ENCODE measurements around the gene ANO2.

ANO2 gene

GRCh38 chr12:5723711-5724252 lies 221.3 kb downstream of the ANO2 start:
- DNase-seq (ENCODE audit: low read depth): no peak

DNA sequence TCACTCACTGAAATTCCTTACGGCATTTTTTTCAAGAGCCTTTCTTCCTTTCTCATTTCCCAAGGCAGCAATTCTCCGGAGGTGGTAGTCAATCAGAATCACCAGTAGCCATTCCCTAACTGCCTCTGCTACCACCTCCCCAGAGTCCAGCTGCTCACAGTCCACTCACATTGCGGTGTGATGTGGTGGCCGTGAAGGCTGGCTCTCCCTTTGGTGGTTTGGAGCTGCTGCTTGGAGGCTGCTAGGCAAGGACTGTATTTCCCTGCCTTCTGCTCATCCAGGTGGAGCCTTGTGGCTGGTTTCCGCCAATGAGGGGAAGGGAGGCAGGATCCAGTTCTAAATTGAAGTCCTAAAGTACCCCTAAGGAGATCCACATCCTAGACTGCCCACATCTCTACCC lies 222.0 kb downstream of the ANO2 start:
- DNase-seq (ENCODE audit: low read depth): no peak

DNA sequence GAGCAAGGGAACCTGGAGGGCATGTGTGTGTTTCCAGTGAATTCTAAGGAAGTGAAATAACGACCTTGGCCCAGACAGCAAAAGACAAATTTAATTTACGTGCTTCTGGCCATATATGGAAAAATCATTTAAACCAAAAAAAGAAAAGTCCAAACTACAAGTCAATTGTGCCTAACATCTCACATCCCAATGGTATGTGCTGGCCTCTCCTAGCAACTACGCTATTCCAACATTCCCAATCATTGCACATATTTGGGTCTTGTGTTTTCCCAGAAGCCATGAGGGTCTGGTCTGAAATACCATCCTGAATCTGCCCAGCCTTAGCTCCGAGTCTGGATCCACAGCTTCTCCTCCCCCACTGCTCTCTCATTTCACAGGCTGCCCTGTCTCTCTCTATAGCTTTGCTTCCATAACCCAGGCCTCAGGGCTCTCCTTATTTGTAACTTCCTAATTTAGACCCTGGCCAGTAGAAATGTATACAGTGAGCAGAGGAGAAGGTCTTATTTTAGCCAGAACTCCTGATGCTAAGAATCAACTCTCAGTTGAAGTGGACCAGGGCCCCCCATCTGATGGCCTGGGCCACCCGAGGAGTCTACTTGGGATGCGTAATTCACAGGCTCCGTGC lies 224.6 kb downstream of the ANO2 start:
- no peak for DNase-seq (ENCODE audit: low read depth)

GRCh38 chr12:5718680-5719079 lies 226.4 kb downstream of the ANO2 start:
- DNase-seq (ENCODE audit: low read depth): no peak

DNA sequence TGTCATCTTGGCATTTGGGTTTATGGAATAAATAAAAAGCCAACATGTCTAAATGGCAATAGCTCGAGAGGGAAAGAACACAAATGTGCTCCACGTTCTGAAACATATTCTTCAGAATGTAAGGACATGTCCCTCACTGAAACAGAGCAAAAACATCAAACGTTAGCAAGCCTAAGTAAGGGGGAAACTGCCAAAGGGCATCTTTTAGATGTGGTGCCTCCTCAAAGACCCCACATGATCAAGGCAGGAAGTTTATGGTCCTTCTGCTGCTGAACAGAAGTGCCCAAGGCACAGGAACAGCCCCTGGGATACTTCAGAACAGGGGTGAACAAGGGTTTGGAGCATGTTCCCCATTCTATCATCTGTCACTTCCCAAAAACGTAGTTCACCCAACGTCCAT lies 227.0 kb downstream of the ANO2 start:
- DNase-seq (ENCODE audit: low read depth): no peak

GRCh38 chr12:5716976-5717375 lies 228.1 kb downstream of the ANO2 start:
- DNase-seq (ENCODE audit: low read depth): no peak

DNA sequence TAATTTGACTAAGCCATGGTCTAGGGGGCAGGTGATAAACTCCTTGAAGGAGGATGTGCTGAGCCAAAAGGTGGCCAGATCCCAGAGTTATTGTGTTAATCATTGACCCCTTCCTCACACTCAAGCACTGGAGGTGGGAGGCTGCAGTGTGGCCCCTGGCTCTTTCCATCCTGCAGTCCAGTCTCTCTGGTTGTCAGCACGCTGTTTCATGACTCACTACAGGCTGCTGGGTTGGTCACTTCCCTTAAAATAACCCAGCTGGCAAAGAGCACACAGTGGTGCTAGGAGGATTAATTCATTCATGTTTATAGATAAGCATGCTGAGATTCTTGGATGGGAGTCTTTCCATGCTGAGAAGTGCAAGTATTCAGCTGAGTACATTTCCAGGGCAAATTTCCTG lies 228.9 kb downstream of the ANO2 start:
- no peak for DNase-seq (ENCODE audit: low read depth)

DNA sequence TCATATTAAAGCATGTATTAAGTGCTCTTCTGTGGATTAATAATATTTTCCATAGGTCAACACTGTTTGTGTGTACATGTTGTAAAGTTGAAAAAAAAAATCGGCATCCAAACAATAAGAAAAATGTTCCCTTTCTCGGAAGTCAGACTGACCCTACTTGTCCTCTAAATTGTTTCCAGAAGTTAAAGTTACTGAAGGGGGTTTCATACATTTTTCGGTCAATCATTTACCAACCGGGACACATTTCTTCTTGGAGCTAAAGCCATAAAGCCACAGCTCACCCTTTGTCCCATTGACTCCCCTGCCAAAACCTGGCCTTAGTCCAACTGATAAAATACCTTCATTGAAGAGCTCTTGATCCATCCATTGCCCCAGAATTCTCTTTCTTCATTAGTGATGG lies 230.0 kb downstream of the ANO2 start:
- no peak for DNase-seq (ENCODE audit: low read depth)

DNA sequence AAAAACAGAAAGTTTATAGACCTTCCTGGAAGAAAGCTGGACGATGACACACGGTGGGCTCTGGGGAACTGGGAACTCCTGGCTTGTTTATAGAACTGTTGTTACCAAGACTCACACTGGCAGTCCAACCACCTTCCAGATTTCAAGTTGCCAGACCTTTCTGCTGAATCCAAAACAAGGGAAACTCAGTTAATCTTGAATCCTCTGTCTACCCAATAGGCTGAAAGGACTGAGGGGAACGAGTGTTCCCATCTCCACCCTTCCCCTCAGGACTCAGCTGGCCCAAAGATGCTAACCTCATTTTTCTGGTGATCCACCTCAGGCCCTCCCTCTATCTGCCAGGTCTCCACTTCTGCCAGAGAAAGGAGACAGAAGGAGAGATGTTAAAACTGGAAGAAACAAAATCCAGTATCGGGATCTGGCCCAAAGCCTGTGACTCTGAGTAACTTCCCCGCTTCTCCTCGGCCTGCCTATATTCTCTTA lies 231.4 kb downstream of the ANO2 start:
- DNase-seq (ENCODE audit: low read depth): no peak

DNA sequence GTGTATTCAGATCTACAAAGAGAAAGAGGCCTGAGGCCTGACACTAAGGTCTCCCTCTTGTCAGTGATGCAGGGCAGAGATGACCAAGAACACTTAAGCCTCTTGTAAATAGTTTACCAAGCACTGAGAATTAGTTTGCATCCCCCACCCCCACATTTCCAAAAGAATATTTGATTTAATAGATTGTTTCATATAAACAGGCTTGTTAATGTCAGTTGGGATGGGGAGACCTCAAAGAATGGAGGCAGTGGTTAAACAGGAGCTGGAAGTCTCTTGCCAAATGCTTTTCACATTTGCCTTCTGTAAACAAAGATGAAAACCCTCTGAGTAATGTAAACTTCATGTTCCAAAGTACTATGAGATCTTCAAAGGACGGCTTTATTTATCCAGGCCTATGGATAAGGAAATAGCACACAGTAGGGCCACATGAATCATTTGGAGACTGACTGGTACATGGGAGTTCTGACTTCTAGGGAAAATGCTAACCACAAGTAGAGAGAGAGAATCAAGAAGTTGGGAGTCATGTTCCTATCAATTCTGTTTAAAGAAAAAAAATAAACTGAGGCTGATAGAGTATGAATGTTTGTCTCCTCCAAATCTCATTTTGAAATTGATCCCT lies 234.7 kb downstream of the ANO2 start:
- no peak for DNase-seq (ENCODE audit: low read depth)

- no peak for DNase-seq (ENCODE audit: low read depth)
These were observed 236.7 kb downstream of the ANO2 start for GRCh38 chr12:5708371-5708770.

DNA sequence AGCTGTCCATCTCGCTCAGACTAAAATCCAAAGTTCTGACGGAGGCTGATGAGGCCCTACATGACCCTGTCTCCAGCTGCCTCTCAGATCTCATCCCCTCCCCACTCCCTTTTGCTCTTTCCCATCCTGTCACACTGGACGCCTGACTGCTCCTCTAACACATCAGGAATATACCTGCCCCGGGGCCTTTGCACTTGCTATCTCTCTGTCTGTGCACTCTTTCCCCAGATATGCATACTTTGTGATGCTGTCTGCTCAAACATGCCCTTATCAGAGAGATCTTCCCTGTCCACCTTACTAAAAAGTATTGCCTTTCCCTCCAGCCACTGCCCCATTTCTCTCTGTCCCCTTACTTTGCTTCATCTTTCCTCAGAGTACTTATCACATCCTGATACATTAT lies 238.8 kb downstream of the ANO2 start:
- DNase-seq (ENCODE audit: low read depth): no peak

GRCh38 chr12:5705791-5706190 lies 239.3 kb downstream of the ANO2 start:
- DNase-seq (ENCODE audit: low read depth): no peak

DNA sequence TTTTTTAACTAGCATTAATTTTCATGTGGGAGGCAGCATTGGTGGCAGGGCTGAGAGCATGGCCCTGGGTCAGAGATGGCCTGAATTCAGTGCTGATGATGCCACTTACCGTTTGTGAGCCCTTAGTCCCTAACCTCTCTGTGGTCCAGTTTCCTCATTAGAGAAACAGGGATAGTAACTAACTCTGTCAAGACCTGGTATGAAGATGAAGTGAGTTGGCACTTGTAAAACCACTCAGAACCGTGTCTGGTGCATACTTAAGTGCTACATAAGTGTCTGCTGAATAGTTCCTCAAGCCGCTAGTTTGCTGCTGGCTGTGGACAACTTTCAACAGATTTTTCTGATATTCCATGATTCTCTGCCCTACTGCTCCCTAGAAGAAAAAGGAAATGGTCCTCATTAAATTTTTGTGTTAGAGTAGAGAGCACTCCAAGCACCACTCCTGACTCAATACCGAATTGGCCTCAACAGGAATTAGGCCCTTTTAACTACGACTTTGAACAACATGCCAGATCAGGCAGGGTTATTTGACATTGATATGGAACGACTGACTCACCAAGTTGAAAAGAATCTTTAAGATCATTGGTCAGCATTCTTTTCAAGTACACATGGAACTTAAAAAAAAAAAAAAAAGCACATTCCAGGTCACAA lies 250.2 kb downstream of the ANO2 start:
- DNase-seq (ENCODE audit: low read depth): peak; percentile 46

GRCh38 chr12:5692850-5693249 lies 252.2 kb downstream of the ANO2 start:
- DNase-seq (ENCODE audit: low read depth): no peak

GRCh38 chr12:5691943-5692342 lies 253.1 kb downstream of the ANO2 start:
- DNase-seq (ENCODE audit: low read depth): no peak

DNA sequence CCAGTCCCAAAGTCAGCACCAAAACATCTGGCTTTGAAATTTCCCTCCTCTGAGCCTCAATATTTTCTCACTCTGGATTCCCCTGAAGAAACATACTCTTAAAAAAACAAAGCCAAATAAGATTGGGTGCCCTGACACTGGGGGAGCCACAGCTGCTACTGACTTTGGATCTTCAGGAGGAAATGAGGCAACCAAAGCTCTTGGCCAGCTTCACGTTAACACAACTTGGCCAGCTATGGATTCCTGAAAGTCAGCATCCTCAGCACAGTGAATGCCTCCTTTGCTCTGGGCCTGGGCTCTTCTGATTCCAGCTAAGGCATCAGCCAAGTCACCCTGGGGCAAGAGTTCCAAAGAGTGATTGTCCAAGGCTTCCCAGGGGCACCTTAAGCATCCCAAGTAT lies 254.8 kb downstream of the ANO2 start:
- DNase-seq (ENCODE audit: low read depth): no peak

DNA sequence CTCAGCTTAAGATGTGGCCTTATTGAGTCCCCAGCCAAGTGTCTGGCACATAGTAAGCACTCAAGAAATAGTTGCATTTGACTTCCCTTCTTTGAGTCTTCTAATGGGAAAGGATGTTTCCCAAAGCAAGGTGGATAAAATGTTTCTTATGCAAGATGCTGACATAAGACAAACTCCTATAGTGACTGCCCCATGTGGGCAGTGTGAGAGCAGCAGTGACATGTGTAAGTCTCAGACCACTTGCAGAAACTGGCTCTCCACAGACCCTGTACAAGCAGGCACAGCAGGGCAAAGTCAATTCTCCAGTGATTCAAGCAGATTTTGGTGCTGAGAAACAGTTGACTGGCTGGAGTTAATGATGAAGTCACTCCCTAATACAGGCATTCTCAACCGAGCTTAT lies 255.3 kb downstream of the ANO2 start:
- DNase-seq (ENCODE audit: low read depth): no peak

GRCh38 chr12:5688226-5688625 lies 256.8 kb downstream of the ANO2 start:
- no peak for DNase-seq (ENCODE audit: low read depth)

GRCh38 chr12:5685935-5686334 lies 259.1 kb downstream of the ANO2 start:
- no peak for DNase-seq (ENCODE audit: low read depth)

DNA sequence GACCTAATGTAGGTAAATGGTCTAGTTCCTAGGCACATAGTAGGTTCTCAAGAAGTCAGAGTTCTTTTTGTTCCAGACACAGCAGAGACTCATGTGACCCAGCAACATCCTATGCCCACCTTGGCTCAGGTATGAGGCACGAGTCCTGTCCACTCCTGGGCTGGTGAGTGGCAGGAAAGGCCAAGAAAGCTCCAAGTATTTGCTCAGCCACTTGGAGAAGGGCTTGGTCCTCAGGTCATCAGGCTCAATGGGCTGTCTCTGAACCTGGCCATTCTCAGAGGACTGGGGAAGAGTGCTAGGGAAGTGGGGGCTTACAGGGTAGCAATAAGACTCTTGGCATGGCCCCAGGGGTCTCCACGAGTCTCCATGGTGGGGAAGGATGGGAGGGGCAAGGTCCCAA lies 260.1 kb downstream of the ANO2 start:
- DNase-seq (ENCODE audit: low read depth): no peak

DNA sequence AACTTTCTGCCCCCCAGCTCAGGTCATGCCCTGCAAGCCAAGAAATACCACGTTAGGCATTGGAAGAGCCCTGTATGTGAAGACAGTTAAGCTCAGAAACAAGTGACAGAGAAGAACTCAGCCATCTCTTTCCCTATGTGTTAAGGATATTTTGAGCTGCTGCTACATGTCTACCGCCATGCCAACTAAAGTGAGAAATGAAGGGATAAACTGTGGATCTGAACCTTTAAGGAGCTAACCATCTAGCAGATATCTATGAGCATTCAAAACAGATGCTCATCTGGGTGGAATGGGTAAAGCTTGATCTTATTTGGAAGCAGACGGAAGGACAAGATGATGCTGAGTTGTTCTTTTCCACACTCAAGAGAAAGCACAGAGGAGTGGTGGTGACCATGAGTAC lies 262.5 kb downstream of the ANO2 start:
- no peak for DNase-seq (ENCODE audit: low read depth)

GRCh38 chr12:5678176-5678575 lies 266.9 kb downstream of the ANO2 start:
- DNase-seq (ENCODE audit: low read depth): no peak
